ENCODE data around the gene PADI1.

Gene PADI1

DNA sequence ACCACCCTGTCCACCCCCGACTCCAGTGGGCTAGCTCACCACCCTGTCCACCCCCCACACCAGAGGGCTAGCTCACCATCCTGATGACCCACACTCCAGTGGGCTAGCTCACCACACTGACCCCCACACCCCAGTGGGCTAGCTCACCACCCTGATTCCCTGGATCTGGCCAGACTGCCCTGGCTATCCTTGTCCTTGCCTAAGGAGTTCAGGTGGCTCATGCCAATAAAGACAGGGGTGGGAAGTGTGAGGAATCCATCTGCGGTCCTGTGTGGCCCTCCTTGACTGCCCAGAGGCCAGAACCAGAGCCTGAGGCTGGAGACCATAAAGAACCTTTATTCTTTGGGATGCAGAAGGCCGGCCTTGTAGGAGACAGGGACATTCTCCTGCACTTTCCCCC lies 3.6 kb downstream of the PADI1 start:
- no peak for TF ChIP-seq CTCF (IDR thresholded peaks at IDR 0.05; ENCODE audit: borderline replicate concordance, control extremely low read depth, extremely low read depth, insufficient read depth, missing control alignments)
- in situ Hi-C loops (cut with MboI; ENCODE audit: low sequenced_read_pairs, unreplicated experiment), result no loop called here
- no peak for DNase-seq (ENCODE audit: low spot score)

- in situ Hi-C loops (cut with MboI; ENCODE audit: low sequenced_read_pairs, unreplicated experiment), result no loop called here
- no peak for TF ChIP-seq CTCF (IDR thresholded peaks at IDR 0.05; ENCODE audit: borderline replicate concordance, control extremely low read depth, extremely low read depth, insufficient read depth, missing control alignments)
- no peak for DNase-seq (ENCODE audit: low spot score)
These were observed 4.5 kb downstream of the PADI1 start for GRCh38 chr1:17209430-17209829.

- DNase-seq (ENCODE audit: low spot score), result no peak
- in situ Hi-C loops (cut with MboI; ENCODE audit: low sequenced_read_pairs, unreplicated experiment), result no loop called here
- no peak for TF ChIP-seq CTCF (IDR thresholded peaks at IDR 0.05; ENCODE audit: borderline replicate concordance, control extremely low read depth, extremely low read depth, insufficient read depth, missing control alignments)
These were observed 5.2 kb downstream of the PADI1 start for GRCh38 chr1:17210176-17210575.

DNA sequence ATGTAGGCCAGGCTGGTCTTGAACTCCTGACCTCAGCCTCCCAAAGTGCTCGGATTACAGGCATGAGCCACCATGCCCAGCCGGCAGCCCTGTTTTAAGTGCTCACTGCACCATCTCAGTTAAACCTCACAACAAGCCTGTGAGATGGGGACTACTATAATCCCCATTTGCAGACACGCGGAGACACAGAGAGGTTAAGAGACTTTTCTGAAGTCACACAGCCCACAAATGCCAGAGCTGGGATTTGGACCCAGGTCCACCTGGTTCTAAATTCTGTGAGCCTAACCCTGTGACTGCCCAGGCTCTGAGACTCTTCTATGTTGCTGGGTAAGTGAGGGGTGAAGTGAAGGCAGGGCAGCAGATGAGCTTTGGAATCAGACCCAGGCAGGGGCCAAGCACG lies 6.4 kb downstream of the PADI1 start:
- in situ Hi-C loops (cut with MboI; ENCODE audit: low sequenced_read_pairs, unreplicated experiment), result no loop called here
- no peak for DNase-seq (ENCODE audit: low spot score)
- TF ChIP-seq CTCF (IDR thresholded peaks at IDR 0.05; ENCODE audit: borderline replicate concordance, control extremely low read depth, extremely low read depth, insufficient read depth, missing control alignments), result no peak

DNA sequence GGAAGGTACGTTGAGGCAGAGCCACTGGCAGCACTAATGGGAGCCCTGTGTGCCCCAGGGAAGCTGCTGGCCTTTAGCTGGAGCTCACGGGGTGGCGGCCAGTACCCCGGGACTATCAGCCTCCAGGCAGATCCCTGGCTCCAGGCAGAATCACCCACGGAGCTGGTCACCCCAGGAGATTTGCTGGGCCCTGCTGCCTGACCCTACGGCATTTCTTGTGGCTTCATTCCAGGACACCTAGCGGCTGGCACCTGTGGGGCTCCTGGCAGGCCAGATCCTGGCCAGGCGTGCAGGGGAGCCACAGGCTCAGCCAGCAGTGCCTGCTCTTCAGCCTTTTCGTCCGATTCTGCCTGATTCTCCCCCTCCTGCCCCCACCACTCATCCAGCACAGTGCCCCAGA lies 7.1 kb downstream of the PADI1 start:
- no peak for DNase-seq (ENCODE audit: low spot score)
- no peak for TF ChIP-seq CTCF (IDR thresholded peaks at IDR 0.05; ENCODE audit: borderline replicate concordance, control extremely low read depth, extremely low read depth, insufficient read depth, missing control alignments)
- in situ Hi-C loops (cut with MboI; ENCODE audit: low sequenced_read_pairs, unreplicated experiment), result no loop called here

- no peak for TF ChIP-seq CTCF (IDR thresholded peaks at IDR 0.05; ENCODE audit: borderline replicate concordance, control extremely low read depth, extremely low read depth, insufficient read depth, missing control alignments)
- DNase-seq (ENCODE audit: low spot score), result no peak
- in situ Hi-C loops (cut with MboI; ENCODE audit: low sequenced_read_pairs, unreplicated experiment), result no loop called here
These were observed 7.7 kb downstream of the PADI1 start for GRCh38 chr1:17212487-17213121.

Measured in GM13976 (cell line).